Stomach (tissue), 9 donors: Measurements from ENCODE around the gene DIPK1B. TPM values are rescaled to one million over a fixed set of nuclear protein-coding genes. Genes with fewer than 3 reads are reported as not detected.
"Not testable (repeated sequence)": the region's sequence is repeated elsewhere in the genome, so short reads cannot be mapped to it uniquely, and the experiment has no call there.

Experiments
- DNase-seq, 2 donors: peaks; one replicate each; pipeline versions ENCODE4 v3.0.0 to v3.0.0-alpha.2; 2013 to 2019
- H3K27ac ChIP-seq, 5 donors: fragments of 200-600 bp in 4 of 5; sonication (generic) in 4 of 5; one replicate each; pipeline ENCODE4 v1.5.1; 2013 to 2019; ENCODE audit warnings: mild to moderate bottlenecking in 1 of 5, moderate library complexity in 1 of 5
- H3K27me3 ChIP-seq, 3 donors: fragments of 200-600 bp; sonication (generic); one replicate each; pipeline ENCODE4 v1.5.1; 2017 to 2019; ENCODE audit warnings: mixed run types in 1 of 3
- H3K36me3 ChIP-seq, 4 donors: fragments of 200-600 bp; sonication (generic); 1 replicate in 3 of 4; 2 replicates in 1 of 4; pipeline ENCODE4 v1.5.1; 2016 to 2019
- H3K4me1 ChIP-seq, 4 donors: fragments of 200-600 bp; sonication (generic); one replicate each; pipeline ENCODE4 v1.5.1; 2016 to 2019
- H3K4me3 ChIP-seq, 4 donors: fragments of 200-600 bp; sonication (generic) in 3 of 4; one replicate each; pipeline ENCODE4 v1.5.1; 2016 to 2019; ENCODE audit warnings: mild to moderate bottlenecking in 1 of 4
- H3K9me3 ChIP-seq, 4 donors: fragments of 200-600 bp; sonication (generic); one replicate each; pipeline ENCODE4 v1.5.1; 2016 to 2019
- EP300 ChIP-seq: sonication (generic); formaldehyde crosslinking; IDR thresholded peaks from one replicate; pipeline ENCODE4 v1.6.1; 2017; ENCODE audit warnings: antibody characterized with exemption
- POLR2A ChIP-seq, 4 donors: fragments of 450-650 bp; IDR thresholded peaks; one replicate each; pipeline ENCODE4 v1.6.1; 2016; ENCODE audit warnings: antibody characterized with exemption in 4 of 4, control low read depth in 2 of 4, mild to moderate bottlenecking in 1 of 4, moderate library complexity in 1 of 4
- POLR2AphosphoS5 ChIP-seq, 3 donors: sonication (generic); formaldehyde crosslinking; IDR thresholded peaks; one replicate each; pipeline ENCODE4 v1.6.1; 2016; ENCODE audit warnings: antibody characterized with exemption in 3 of 3
- WGBS, 5 donors: extraction: QIAGEN DNeasy Blood & Tissue Kit in 3 of 5; methylation state at CpG; one replicate each; pipeline versions ENCODE4 v1.1.5 to v1.1.7; 2013 to 2018; 5-methylcytosine and 5-hydroxymethylcytosine counted together
- intact Hi-C: fragments of 100-400 bp; cut with DNase I; formaldehyde crosslinking; loops from one replicate; pipeline ENCODE4 v1.15.1; 2023; ENCODE audit warnings: low total_unique reads
- polyA plus RNA-seq, 3 donors: library from polyadenylated mRNA; stranded (reverse); fragments of 200-250 nt; gene quantifications; one replicate each; pipeline ENCODE4 v1.2.3, GENCODE V29; 2013
- total RNA-seq, 5 donors: library from RNA; depleted of rRNA; stranded (reverse); fragments of >200 nt; gene quantifications; one replicate each; pipeline versions ENCODE4 v1.1.0 to v1.2.3, GENCODE V29; 2014 to 2016
- TF ChIP-seq, protein P1 (sequence below), 7 experiments: fragments of 450-650 bp in 4 of 7; fragments of 200-600 bp in 3 of 7; sonication (generic) in 3 of 7; IDR thresholded peaks; one replicate each; pipeline ENCODE4 v1.5.1; 2016 to 2019; ENCODE audit warnings: antibody characterized with exemption in 7 of 7, control low read depth in 2 of 7, mild to moderate bottlenecking in 1 of 7
- donor health status: healthy with polysubstance abuse.
- donor health status: Bipolar disorder and iron deficiency.
- donor health status: healthy.

Gene DIPK1B
- total and polyA plus RNA-seq, 8 donors: 0.45 to 10.4 (median 4.0) TPM; not detected in 1

GRCh38 chr9:136766410-136767120, 54.2 kb downstream of the DIPK1B start:
- WGBS, 5 donors: 39 to 50% (median 41%) methylated on average over 13 to 18 of the region's 18 CpGs
- peak; percentile 50 to 66 for DNase-seq
- H3K4me3 ChIP-seq, intact Hi-C loops, H3K27ac ChIP-seq, H3K9me3 ChIP-seq, H3K36me3 ChIP-seq: not testable (repeated sequence)
- Histone ChIP-seq H3K27me3 (peaks cover 0 to 67% (median 12%) of the 10 kb centered on the region in 3 donors), H3K4me1 (peaks cover 0 to 14% (median 13%) of the 10 kb centered on the region in 4 donors)
- TF ChIP-seq, protein P1, sequence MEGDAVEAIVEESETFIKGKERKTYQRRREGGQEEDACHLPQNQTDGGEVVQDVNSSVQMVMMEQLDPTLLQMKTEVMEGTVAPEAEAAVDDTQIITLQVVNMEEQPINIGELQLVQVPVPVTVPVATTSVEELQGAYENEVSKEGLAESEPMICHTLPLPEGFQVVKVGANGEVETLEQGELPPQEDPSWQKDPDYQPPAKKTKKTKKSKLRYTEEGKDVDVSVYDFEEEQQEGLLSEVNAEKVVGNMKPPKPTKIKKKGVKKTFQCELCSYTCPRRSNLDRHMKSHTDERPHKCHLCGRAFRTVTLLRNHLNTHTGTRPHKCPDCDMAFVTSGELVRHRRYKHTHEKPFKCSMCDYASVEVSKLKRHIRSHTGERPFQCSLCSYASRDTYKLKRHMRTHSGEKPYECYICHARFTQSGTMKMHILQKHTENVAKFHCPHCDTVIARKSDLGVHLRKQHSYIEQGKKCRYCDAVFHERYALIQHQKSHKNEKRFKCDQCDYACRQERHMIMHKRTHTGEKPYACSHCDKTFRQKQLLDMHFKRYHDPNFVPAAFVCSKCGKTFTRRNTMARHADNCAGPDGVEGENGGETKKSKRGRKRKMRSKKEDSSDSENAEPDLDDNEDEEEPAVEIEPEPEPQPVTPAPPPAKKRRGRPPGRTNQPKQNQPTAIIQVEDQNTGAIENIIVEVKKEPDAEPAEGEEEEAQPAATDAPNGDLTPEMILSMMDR (IDR thresholded peaks at IDR 0.05): peak in 2 of 7 experiments; percentile 21 to 42

- TF ChIP-seq, protein P1 (IDR thresholded peaks at IDR 0.05): peak in 4 of 7 experiments; percentile 24 to 58 (median 46)
- TF ChIP-seq POLR2A (IDR thresholded peaks at IDR 0.05): no peak
- peaks cover 0 to 4% (median 4%) of the 10 kb centered on the region in 4 donors for H3K4me1 ChIP-seq
- intact Hi-C loops: no loop called here
- H3K4me3 ChIP-seq: no peak overlapping the region
- H3K36me3 ChIP-seq: no peaks in the 10 kb centered on the region
- DNase-seq: peak in 1 of 2 donors; percentile 64
- no peak overlapping the region for H3K27ac ChIP-seq
- WGBS, 5 donors: 5 to 14% (median 10%) methylated on average over 14 to 16 of the region's 16 CpGs
- H3K9me3 ChIP-seq: peaks cover 0 to 7% (median 6%) of the 10 kb centered on the region in 4 donors
- peaks cover 0 to 36% (median 0%) of the 10 kb centered on the region in 3 donors for H3K27me3 ChIP-seq
Measured at GRCh38 chr9:136769710-136770191, 57.4 kb downstream of the DIPK1B start.

- intact Hi-C loops: no loop called here
- 65 to 79% (median 68%) methylated on average over 3 of the region's 3 CpGs for WGBS, 5 donors
- DNase-seq: no peak
- peaks cover 0 to 7% (median 6%) of the 10 kb centered on the region in 4 donors for H3K9me3 ChIP-seq
- no peaks in the 10 kb centered on the region for H3K36me3 ChIP-seq
- TF ChIP-seq POLR2A (IDR thresholded peaks at IDR 0.05) (no peak), EP300 (no peak), POLR2AphosphoS5 (IDR thresholded peaks at IDR 0.05) (no peak)
- TF ChIP-seq, protein P1 (IDR thresholded peaks at IDR 0.05): no peak
- no peak overlapping the region for H3K27ac ChIP-seq
- no peak overlapping the region for H3K4me3 ChIP-seq
- H3K4me1 ChIP-seq: peaks cover 0 to 4% (median 2%) of the 10 kb centered on the region in 4 donors
- peaks cover 0 to 24% (median 0%) of the 10 kb centered on the region in 3 donors for H3K27me3 ChIP-seq
Measured at GRCh38 chr9:136771907-136772415, 59.6 kb downstream of the DIPK1B start.

GRCh38 chr9:136773386-136774044, 61.1 kb downstream of the DIPK1B start:
- Histone ChIP-seq H3K9me3 (peaks cover 0 to 7% (median 6%) of the 10 kb centered on the region in 4 donors), H3K36me3 (no peaks in the 10 kb centered on the region), H3K4me1 (peaks cover 0 to 5% (median 4%) of the 10 kb centered on the region in 4 donors), H3K27ac (no peak overlapping the region), H3K4me3 (no peak overlapping the region), H3K27me3 (peaks cover 0 to 9% (median 0%) of the 10 kb centered on the region in 3 donors)
- intact Hi-C loops: no loop called here
- DNase-seq: peak in 1 of 2 donors; percentile 28
- 79 to 86% (median 81%) methylated on average over 5 to 7 of the region's 7 CpGs for WGBS, 5 donors
- TF ChIP-seq EP300 (no peak), POLR2AphosphoS5 (IDR thresholded peaks at IDR 0.05) (no peak), POLR2A (IDR thresholded peaks at IDR 0.05) (no peak)
- TF ChIP-seq, protein P1 (IDR thresholded peaks at IDR 0.05): no peak
